A673 (cell line): ENCODE measurements around the gene PIANP. TPM values are rescaled to one million over a fixed set of nuclear protein-coding genes. Genes with fewer than 3 reads are reported as not detected.
A peak's percentile ranks its signal among the peaks of the same experiment; 100 is the strongest.

Experiments
- BruUV-seq: library from RNA; stranded (reverse); fragments of 400-500 nt; replicated peaks from 2 replicates; lab custom pipeline; 2021; lab: Mats Ljungman, UMichigan
- CTCF ChIA-PET: fragments of 300-600 bp; sonication (Branson Sonifier 250); formaldehyde crosslinking; loops from one replicate; lab custom pipeline; 2022; ENCODE audit warnings: antibody characterized with exemption; lab: Charles Lee
- POLR2A ChIA-PET: fragments of 300-600 bp; sonication (Branson Sonifier 250); formaldehyde crosslinking; loops from one replicate; lab custom pipeline; 2022; ENCODE audit warnings: antibody characterized with exemption; ENCODE audit not compliant: low non-redundant PET; lab: Charles Lee
- DNase-seq: peaks from one replicate; pipeline ENCODE4 v3.0.0-alpha.2; 2015; ENCODE audit warnings: low spot score
- H3K27ac ChIP-seq: fragments of 200-600 bp; sonication (generic); 2 replicates; pipeline ENCODE4 v1.5.1; 2016; ENCODE audit warnings: mixed run types, low read depth, mild to moderate bottlenecking, mixed read lengths, antibody characterized with exemption, low read length; ENCODE audit not compliant: poor library complexity, severe bottlenecking
- H3K27me3 ChIP-seq: fragments of 200-600 bp; sonication (generic); replicated peaks from 2 replicates; pipeline ENCODE4 v1.6.1; 2017; ENCODE audit warnings: mixed run types, low read depth, mild to moderate bottlenecking, mixed read lengths, antibody characterized with exemption, low read length; ENCODE audit not compliant: insufficient read depth, poor library complexity
- H3K36me3 ChIP-seq: fragments of 200-600 bp; sonication (generic); 2 replicates; pipeline ENCODE4 v1.6.1; 2016; ENCODE audit warnings: mixed run types, mild to moderate bottlenecking, mixed read lengths, antibody characterized with exemption, low read length; ENCODE audit not compliant: insufficient read depth, poor library complexity, severe bottlenecking
- H3K4me1 ChIP-seq: fragments of 200-600 bp; sonication (generic); 2 replicates; pipeline ENCODE4 v1.6.1; 2017; ENCODE audit warnings: mixed run types, mild to moderate bottlenecking, mixed read lengths, antibody characterized with exemption, low read length; ENCODE audit not compliant: insufficient read depth, poor library complexity, severe bottlenecking
- H3K4me3 ChIP-seq: fragments of 200-600 bp; sonication (generic); 2 replicates; pipeline ENCODE4 v1.5.1; 2016; ENCODE audit warnings: low read depth, mixed run types, mild to moderate bottlenecking, mixed read lengths, low read length; ENCODE audit not compliant: poor library complexity, severe bottlenecking
- H3K9me3 ChIP-seq: fragments of 200-600 bp; sonication (generic); 2 replicates; pipeline ENCODE4 v1.6.1; 2016; ENCODE audit warnings: mixed run types, low read depth, mild to moderate bottlenecking, mixed read lengths, antibody characterized with exemption, low read length; ENCODE audit not compliant: poor library complexity, severe bottlenecking
- EZH2 ChIP-seq: fragments of 200-600 bp; sonication (generic); IDR thresholded peaks from 2 replicates; pipeline ENCODE4 v1.6.1; 2017; ENCODE audit warnings: borderline replicate concordance, low read depth, mild to moderate bottlenecking, mixed read lengths, antibody characterized with exemption, low read length; ENCODE audit not compliant: poor library complexity, severe bottlenecking
- intact Hi-C: fragments of 100-400 bp; cut with micrococcal nuclease; formaldehyde crosslinking; loops from one replicate; pipeline ENCODE4 v1.10.0; 2022; ENCODE audit not compliant: unreplicated experiment
- total RNA-seq: library from RNA; stranded (reverse); gene quantifications from 2 replicates; pipeline ENCODE4 v1.2.3, GENCODE V29; 2021
- TF ChIP-seq, protein P1 (sequence below): fragments of 300-800, 200-600 bp; sonication (generic); conservative IDR thresholded peaks from 2 replicates; pipeline ENCODE4 v1.5.1; 2017; ENCODE audit warnings: low read depth, mild to moderate bottlenecking, antibody characterized with exemption, low read length, moderate library complexity, mixed read lengths

PIANP gene
- total RNA-seq, 1 experiment from 2014 or later: 0.80 TPM

DNA sequence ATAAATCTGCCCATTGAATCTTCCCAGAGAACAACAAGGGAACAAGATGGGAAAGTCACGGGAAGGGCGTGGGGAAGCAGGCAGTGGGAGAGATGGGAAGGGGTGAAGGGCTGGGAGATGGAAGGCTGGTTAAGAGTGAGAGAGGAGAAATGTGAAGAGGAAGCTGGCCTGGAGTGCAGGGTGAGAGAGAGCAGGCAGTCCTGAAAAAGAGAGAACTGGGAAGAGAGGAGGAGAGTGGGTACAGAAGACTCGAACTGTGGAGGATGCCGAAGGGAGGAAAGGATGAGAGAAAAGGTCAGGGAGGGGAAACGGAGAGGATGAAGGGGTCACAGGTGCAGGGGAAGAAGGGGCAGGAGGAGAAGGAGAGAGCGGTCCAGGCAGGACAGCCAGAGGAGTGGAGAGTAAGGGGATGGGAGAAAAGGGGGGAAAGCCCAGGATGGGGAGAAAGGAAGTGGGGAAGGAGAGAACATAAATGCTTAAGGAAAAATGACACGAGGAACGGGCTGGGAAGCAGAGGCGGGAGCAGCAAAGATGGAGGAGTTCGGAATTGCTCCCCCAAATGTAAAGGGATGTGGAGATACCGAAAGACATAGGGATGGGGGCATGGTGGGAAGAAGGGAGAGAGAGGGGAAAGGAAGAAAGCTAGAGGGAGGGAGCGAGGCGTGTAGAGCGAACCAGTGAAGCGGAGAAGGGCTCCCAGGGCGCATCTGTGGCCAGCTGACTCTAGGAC lies 1.2 kb downstream of the PIANP start:
- ChIA-PET CTCF (interaction anchor here (0.6 kb wide), 1 partner anchor 38 kb away, joined by 3 read pairs; no protein-coding TSS in a partner anchor), POLR2A (interaction anchor here (0.6 kb wide), 1 partner anchor 10 kb away, joined by 8 read pairs; the partner anchor contains the start of gene ZNF384)
- no peak for DNase-seq
- Histone ChIP-seq H3K4me3 (peak overlapping the region; percentile 66), H3K27ac (no peak overlapping the region), H3K27me3 (peaks cover 27% of the 10 kb centered on the region), H3K9me3 (no peaks in the 10 kb centered on the region), H3K4me1 (peaks cover 7% of the 10 kb centered on the region), H3K36me3 (no peaks in the 10 kb centered on the region)
- TF ChIP-seq EZH2: no peak
- TF ChIP-seq, protein P1, sequence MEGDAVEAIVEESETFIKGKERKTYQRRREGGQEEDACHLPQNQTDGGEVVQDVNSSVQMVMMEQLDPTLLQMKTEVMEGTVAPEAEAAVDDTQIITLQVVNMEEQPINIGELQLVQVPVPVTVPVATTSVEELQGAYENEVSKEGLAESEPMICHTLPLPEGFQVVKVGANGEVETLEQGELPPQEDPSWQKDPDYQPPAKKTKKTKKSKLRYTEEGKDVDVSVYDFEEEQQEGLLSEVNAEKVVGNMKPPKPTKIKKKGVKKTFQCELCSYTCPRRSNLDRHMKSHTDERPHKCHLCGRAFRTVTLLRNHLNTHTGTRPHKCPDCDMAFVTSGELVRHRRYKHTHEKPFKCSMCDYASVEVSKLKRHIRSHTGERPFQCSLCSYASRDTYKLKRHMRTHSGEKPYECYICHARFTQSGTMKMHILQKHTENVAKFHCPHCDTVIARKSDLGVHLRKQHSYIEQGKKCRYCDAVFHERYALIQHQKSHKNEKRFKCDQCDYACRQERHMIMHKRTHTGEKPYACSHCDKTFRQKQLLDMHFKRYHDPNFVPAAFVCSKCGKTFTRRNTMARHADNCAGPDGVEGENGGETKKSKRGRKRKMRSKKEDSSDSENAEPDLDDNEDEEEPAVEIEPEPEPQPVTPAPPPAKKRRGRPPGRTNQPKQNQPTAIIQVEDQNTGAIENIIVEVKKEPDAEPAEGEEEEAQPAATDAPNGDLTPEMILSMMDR: no peak
- intact Hi-C loops: loop anchor here (5.0 kb wide), 1 partner anchor 147 kb away; no protein-coding TSS in a partner anchor
- no TSS peak for BruUV-seq

DNA sequence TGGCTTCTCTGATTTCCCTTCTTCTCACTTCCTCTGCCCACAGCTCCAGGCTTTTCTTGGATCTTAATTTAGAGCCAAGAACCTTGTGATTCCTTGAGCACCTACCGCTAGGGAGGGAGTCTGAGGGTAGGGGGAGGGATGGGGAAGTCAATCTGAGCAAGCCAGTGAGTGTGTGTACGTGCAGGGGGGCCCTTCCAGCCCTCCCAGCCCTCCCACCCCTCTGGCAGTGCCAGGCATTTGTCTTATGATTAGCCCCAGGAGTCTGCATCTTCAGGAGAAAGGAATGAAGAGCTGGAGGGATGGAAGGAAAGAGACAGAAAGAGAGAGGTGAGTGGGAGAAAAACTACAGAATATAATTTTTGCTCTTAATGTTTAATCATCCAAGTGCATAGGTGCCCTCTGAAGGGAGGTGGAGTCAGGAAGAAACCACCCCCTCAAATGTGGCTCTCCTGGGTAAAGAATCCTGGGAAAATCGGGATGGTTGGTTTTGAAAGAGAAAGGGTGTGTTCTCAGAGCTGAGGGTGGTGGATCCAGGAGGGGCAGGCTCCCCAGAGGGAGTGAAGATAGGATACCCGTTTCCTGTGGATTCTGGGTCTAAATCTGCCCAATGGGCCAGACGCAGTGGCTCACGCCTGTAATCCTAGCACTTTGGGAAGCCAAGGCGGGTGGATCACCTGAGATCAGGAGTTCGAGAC lies 2.1 kb downstream of the PIANP start:
- H3K36me3 ChIP-seq: no peaks in the 10 kb centered on the region
- H3K4me1 ChIP-seq: peaks cover 7% of the 10 kb centered on the region
- H3K9me3 ChIP-seq: no peaks in the 10 kb centered on the region
- no peak overlapping the region for H3K4me3 ChIP-seq
- intact Hi-C loops: loop anchor here (5.0 kb wide), 1 partner anchor 146 kb away; no protein-coding TSS in a partner anchor
- ChIA-PET POLR2A (no interaction called here), CTCF (interaction anchor here (0.5 to 1.0 kb wide), 4 partner anchors 9 to 145 kb away, joined by 3 to 4 read pairs (median 3); partner anchors contain the start of genes COPS7A and ZNF384)
- no peak for DNase-seq
- no peak for TF ChIP-seq EZH2
- H3K27ac ChIP-seq: no peak overlapping the region
- no TSS peak for BruUV-seq
- peaks cover 27% of the 10 kb centered on the region for H3K27me3 ChIP-seq

DNA sequence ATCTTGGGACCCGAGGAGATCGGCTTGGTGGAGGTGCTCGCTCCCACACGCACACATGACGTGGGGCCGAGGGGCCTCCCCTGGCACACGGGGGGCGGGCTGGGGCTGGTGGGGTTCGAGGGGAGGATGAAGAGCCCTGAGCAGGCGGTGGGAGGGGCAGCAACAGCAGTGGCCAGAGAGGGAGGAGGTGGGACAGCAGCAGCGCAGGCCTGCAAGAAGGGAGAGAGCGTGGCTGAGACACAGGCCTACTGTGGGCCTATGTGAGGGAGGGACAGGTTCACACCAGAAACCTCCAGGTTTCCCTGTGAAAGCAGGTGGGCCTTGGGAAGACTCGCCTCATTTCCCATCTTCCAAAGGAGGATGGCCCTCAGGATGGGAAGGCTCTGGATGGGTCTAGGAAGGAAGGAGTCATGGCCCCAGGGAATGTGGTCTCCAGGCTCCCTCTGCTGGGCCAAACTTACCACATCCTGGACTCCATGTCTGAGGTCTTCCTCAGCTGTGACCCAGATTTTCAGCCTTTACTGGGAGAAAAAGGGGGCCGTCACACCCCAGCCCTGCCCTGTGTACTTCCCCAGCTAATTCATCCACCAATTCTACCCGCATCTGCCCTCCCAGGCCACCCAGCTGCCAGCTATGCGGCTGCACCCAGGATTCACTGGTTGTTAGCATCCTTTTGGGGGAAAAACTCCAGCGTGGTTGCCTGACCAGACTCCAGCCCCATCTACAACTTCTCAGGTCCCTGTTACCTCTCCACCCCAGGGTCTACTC lies 2.8 kb downstream of the PIANP start:
- ChIA-PET POLR2A (no interaction called here), CTCF (interaction anchor here (0.7 to 1.0 kb wide), 2 partner anchors 9 to 26 kb away, joined by 3 read pairs; partner anchors contain the start of genes COPS7A and ZNF384)
- H3K27me3 ChIP-seq: peaks cover 27% of the 10 kb centered on the region
- no peak overlapping the region for H3K27ac ChIP-seq
- no peak overlapping the region for H3K4me3 ChIP-seq
- DNase-seq: peak; percentile 66
- TF ChIP-seq, protein P1: peak; percentile 65
- no peak for TF ChIP-seq EZH2
- H3K36me3 ChIP-seq: no peaks in the 10 kb centered on the region
- intact Hi-C loops: loop anchor here (5.0 kb wide), 1 partner anchor 145 kb away; no protein-coding TSS in a partner anchor
- H3K4me1 ChIP-seq: peaks cover 7% of the 10 kb centered on the region
- no peaks in the 10 kb centered on the region for H3K9me3 ChIP-seq
- no TSS peak for BruUV-seq
